Lung (tissue), 12 donors: ENCODE results near the gene PHF2. TPM values are rescaled to one million over a fixed set of nuclear protein-coding genes. Genes with fewer than 3 reads are reported as not detected.

ENCODE experiments used
- ATAC-seq: fragments of 200-7000 bp; cut with Tn5 transposase; one replicate; pipeline ENCODE4 v1.9.1; 2020; ENCODE audit warnings: moderate number of reproducible peaks; ENCODE audit not compliant: insufficient read depth, low FRiP score
- DNase-seq, 3 donors: peaks; one replicate each; pipeline ENCODE4 v3.0.0-alpha.2; 2013 to 2017
- H3K27ac ChIP-seq, 2 donors: one replicate each; pipeline ENCODE4 v1.5.1; 2013; ENCODE audit warnings: mild to moderate bottlenecking in 2 of 2, moderate library complexity in 2 of 2, control low read depth in 1 of 2, inconsistent platforms in 1 of 2, low read depth in 1 of 2, low read length in 1 of 2
- H3K27me3 ChIP-seq, 3 donors: one replicate each; pipeline ENCODE4 v1.5.1; 2013; ENCODE audit warnings: low read length in 2 of 3; ENCODE audit not compliant: control insufficient read depth in 3 of 3, insufficient read depth in 3 of 3
- H3K36me3 ChIP-seq, 4 donors: one replicate each; pipeline ENCODE4 v1.5.1; 2013; ENCODE audit warnings: low read length in 4 of 4, mild to moderate bottlenecking in 1 of 4, moderate library complexity in 1 of 4; ENCODE audit not compliant: control insufficient read depth in 4 of 4, insufficient read depth in 4 of 4
- H3K4me1 ChIP-seq, 5 donors: one replicate each; pipeline ENCODE4 v1.5.1; 2013; ENCODE audit warnings: low read length in 5 of 5, mild to moderate bottlenecking in 2 of 5, moderate library complexity in 1 of 5; ENCODE audit not compliant: control insufficient read depth in 5 of 5, insufficient read depth in 5 of 5
- H3K4me3 ChIP-seq: one replicate; pipeline ENCODE4 v1.5.1; 2013; ENCODE audit warnings: mild to moderate bottlenecking, control low read depth, moderate library complexity
- H3K9ac ChIP-seq, 2 donors: one replicate each; pipeline ENCODE4 v1.5.1; 2013; ENCODE audit warnings: low read length in 2 of 2, control low read depth in 1 of 2; ENCODE audit not compliant: insufficient read depth in 1 of 2
- H3K9me3 ChIP-seq, 4 donors: one replicate each; pipeline ENCODE4 v1.5.1; 2013; ENCODE audit warnings: low read length in 3 of 4, mild to moderate bottlenecking in 1 of 4, moderate library complexity in 1 of 4; ENCODE audit not compliant: control insufficient read depth in 4 of 4, insufficient read depth in 3 of 4
- WGBS, 2 donors: extraction: QIAGEN DNeasy Blood & Tissue Kit; methylation state at CpG; one replicate each; pipeline ENCODE4 v1.1.7; 2013; 5-methylcytosine and 5-hydroxymethylcytosine counted together
- polyA plus RNA-seq, 2 donors: library from polyadenylated mRNA; stranded (reverse); fragments of 200-250 nt; gene quantifications; one replicate each; pipeline ENCODE4 v1.2.1, GENCODE V29; 2013
- total RNA-seq, 2 donors: library from RNA; depleted of rRNA in 1 of 2; stranded (reverse); fragments of >200 nt in 1 of 2; gene quantifications; one replicate each; pipeline ENCODE4 v1.2.1, GENCODE V29; 2014 to 2021
- TF ChIP-seq, protein P1 (sequence below): IDR thresholded peaks from 2 replicates; pipeline ENCODE4 v1.5.1; 2012; ENCODE audit warnings: mild to moderate bottlenecking; ENCODE audit errors: control extremely low read depth, extremely low read depth
- donor health status: control.
- donor health status: control.
- donor health status: Bipolar disorder and iron deficiency.
- donor health status: healthy.
- donor health status: DM: yes; HTN: yes; CAD: no.

PHF2 gene
- total and polyA plus RNA-seq, 4 donors = 20.1 to 33.6 (median 30.2) TPM

DNA sequence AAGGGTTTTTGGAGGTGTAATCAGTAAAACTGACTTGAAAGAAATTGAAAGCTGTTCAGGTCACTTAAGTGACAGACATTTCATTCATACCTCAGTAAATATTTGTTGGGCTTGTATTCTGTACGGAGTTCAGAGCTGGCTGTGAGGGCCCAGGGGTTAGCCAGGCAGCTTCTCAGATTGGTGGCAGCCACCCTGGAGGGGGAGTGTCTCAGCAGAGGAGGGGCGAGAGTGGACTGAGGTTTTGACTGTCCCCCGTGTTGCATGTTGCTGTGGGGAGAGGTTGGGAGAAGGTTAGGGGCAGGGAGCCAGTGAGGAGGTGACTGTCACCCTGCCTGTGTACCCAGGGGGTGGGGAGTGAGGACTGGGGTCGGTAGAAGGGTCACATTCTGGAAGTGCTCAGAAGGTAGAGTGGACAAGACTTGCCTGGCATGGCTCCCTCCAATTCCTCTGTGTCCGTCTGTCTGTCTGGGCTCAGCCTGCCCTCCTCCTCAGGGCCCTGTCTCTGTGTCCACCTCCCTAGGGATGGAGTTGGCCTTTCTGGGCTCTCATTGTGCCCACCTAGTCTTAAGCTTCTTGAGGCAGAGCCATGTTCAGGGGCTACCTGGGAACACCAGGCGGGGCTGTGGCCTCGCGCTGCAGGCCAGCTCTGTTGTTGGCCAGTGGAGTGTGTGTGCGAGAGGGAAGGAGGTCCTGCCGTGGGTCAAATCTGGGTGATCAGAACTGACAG, 4.4 kb downstream of the PHF2 start:
- Histone ChIP-seq H3K27me3 (no peaks in the 10 kb centered on the region), H3K4me3 (no peak overlapping the region), H3K9me3 (no peaks in the 10 kb centered on the region), H3K27ac (peak overlapping the region; percentile 37 to 83), H3K4me1 (peaks cover 3 to 37% (median 37%) of the 10 kb centered on the region in 5 donors), H3K9ac (no peak overlapping the region), H3K36me3 (no peaks in the 10 kb centered on the region)
- 64 to 85% methylated on average over 10 of the region's 10 CpGs for WGBS, 2 donors
- TF ChIP-seq, protein P1, sequence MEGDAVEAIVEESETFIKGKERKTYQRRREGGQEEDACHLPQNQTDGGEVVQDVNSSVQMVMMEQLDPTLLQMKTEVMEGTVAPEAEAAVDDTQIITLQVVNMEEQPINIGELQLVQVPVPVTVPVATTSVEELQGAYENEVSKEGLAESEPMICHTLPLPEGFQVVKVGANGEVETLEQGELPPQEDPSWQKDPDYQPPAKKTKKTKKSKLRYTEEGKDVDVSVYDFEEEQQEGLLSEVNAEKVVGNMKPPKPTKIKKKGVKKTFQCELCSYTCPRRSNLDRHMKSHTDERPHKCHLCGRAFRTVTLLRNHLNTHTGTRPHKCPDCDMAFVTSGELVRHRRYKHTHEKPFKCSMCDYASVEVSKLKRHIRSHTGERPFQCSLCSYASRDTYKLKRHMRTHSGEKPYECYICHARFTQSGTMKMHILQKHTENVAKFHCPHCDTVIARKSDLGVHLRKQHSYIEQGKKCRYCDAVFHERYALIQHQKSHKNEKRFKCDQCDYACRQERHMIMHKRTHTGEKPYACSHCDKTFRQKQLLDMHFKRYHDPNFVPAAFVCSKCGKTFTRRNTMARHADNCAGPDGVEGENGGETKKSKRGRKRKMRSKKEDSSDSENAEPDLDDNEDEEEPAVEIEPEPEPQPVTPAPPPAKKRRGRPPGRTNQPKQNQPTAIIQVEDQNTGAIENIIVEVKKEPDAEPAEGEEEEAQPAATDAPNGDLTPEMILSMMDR = no peak
- no peak for ATAC-seq
- peak in 2 of 3 donors; percentile 13 to 14 for DNase-seq

DNA sequence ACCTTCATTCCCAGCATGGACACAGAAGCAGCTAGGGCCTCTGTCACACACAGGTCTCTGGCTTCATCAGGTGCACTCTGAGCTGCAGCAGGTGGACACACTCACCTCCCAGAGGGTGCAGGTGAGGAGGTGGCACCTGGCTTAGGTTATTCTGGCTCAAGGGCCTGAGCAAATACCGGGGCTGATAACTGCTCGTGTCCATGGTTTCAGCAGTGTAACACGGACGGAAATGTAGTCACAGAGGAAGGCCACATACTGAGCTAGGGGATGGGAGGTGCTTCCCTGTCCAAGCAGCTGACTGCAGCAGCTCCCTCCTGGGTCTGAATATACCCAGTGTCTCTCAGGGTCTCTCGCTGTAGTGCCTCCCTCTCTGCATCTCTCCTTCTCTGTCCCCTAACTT, 5.7 kb downstream of the PHF2 start:
- no peaks in the 10 kb centered on the region for H3K27me3 ChIP-seq
- H3K9ac ChIP-seq = no peak overlapping the region
- H3K4me1 ChIP-seq = peaks cover 3 to 47% (median 37%) of the 10 kb centered on the region in 5 donors
- TF ChIP-seq, protein P1 = no peak
- H3K4me3 ChIP-seq = no peak overlapping the region
- no peaks in the 10 kb centered on the region for H3K36me3 ChIP-seq
- WGBS, 2 donors = 41 to 50% methylated on average over 5 of the region's 5 CpGs
- ATAC-seq = peak; percentile 69
- peak; percentile 34 to 60 (median 52) for DNase-seq
- peak overlapping the region in 1 of 2 donors; percentile 83 for H3K27ac ChIP-seq
- no peaks in the 10 kb centered on the region for H3K9me3 ChIP-seq

DNA sequence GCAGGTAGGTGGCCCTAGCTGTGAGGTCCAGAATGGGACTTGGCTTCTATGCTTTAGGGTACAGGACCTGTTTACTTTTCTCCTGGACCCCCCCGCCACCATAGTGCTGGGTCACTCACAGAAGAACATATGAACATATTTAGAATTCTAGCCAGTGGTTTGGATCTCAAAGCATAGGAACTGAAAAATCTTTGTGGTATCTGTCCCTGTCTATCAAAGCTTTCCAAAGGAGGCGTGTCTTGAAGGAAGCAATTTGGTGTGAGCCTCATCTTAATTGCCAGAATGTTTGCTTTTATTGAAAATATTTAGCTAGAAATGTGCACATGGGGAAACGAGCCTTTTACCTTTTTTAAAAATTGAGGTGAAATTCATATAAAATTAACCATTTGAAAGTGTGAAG, 6.2 kb downstream of the PHF2 start:
- TF ChIP-seq, protein P1 = no peak
- ATAC-seq = no peak
- Histone ChIP-seq H3K27me3 (no peaks in the 10 kb centered on the region), H3K4me1 (peaks cover 3 to 48% (median 35%) of the 10 kb centered on the region in 5 donors), H3K4me3 (no peak overlapping the region), H3K9ac (no peak overlapping the region), H3K27ac (peak overlapping the region in 1 of 2 donors; percentile 83), H3K36me3 (no peaks in the 10 kb centered on the region), H3K9me3 (no peaks in the 10 kb centered on the region)
- 64 to 76% methylated on average over 3 of the region's 3 CpGs for WGBS, 2 donors
- DNase-seq = no peak
